ENCODE measurements around the gene CDK11A. TPM values are rescaled to one million over a fixed set of nuclear protein-coding genes. Genes with fewer than 3 reads are reported as not detected.

Gene CDK11A
- total RNA-seq, 1 donor from 2014 or later, result 10.3 TPM

DNA sequence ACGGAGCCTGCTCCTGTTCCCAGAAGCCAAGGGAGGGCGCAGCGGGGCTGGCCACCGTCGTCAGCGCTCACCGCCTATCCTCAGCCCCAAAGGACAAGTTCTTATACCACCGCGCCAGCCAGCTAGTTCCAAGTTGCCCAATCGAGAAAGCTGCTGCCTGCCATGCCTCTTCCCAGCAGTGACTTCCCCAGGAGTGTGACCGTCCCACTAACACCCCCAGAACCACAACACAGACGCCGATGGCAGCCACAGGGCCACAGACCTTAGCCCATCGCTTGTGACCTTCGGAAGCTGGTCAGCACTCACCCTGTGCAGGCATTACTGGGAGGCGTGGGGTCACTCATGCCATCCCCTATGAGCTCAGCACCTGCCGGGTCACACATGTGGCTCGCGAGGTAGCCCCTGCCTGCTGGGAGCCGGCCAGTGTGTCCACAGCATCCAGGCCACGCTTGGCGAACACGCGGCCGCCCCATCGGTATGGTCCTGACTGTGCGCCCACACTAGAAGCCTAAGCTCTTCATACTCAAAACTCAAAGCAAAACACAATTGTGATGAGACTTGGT, 34.0 kb upstream of the CDK11A start:
- TF ChIP-seq, protein P1, sequence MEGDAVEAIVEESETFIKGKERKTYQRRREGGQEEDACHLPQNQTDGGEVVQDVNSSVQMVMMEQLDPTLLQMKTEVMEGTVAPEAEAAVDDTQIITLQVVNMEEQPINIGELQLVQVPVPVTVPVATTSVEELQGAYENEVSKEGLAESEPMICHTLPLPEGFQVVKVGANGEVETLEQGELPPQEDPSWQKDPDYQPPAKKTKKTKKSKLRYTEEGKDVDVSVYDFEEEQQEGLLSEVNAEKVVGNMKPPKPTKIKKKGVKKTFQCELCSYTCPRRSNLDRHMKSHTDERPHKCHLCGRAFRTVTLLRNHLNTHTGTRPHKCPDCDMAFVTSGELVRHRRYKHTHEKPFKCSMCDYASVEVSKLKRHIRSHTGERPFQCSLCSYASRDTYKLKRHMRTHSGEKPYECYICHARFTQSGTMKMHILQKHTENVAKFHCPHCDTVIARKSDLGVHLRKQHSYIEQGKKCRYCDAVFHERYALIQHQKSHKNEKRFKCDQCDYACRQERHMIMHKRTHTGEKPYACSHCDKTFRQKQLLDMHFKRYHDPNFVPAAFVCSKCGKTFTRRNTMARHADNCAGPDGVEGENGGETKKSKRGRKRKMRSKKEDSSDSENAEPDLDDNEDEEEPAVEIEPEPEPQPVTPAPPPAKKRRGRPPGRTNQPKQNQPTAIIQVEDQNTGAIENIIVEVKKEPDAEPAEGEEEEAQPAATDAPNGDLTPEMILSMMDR (conservative IDR thresholded peaks at IDR 0.05; ENCODE audit: low read depth, low read length), result no peak
- no peak overlapping the region for H3K4me3 ChIP-seq (ENCODE audit: low read depth, low read length)
- DNase-seq (ENCODE audit: low read depth), result no peak

DNA sequence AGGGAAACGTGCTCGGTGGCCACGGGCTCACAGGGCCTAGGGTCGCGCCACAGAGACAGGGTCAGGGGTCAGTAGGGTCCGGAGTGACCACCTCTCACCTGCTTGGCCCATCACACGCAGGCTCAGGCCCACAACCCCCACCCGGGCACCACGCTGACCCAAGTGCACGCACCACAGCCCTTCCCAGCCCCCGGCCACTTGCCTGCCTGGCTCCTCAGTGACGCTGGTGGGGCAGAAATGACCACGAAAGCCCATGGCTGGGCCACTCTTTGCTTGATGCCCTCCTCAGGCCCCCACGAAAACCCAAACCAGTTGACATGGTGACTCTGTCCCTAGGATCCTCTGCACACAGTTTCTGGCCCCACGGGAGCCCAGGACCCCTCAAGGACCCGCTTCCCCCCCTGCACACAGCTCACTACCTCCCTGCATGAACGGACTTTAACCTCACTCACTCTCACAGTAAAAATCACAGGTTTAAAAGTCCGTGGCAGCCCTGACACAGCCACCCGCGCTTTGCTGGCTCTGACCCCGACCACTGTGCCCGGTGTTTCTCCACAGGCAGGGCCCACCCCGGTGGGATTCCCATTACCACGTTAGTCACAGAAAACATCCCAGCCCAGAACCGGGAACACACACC, 33.4 kb upstream of the CDK11A start:
- DNase-seq (ENCODE audit: low read depth), result no peak
- TF ChIP-seq, protein P1 (conservative IDR thresholded peaks at IDR 0.05; ENCODE audit: low read depth, low read length), result no peak

DNA sequence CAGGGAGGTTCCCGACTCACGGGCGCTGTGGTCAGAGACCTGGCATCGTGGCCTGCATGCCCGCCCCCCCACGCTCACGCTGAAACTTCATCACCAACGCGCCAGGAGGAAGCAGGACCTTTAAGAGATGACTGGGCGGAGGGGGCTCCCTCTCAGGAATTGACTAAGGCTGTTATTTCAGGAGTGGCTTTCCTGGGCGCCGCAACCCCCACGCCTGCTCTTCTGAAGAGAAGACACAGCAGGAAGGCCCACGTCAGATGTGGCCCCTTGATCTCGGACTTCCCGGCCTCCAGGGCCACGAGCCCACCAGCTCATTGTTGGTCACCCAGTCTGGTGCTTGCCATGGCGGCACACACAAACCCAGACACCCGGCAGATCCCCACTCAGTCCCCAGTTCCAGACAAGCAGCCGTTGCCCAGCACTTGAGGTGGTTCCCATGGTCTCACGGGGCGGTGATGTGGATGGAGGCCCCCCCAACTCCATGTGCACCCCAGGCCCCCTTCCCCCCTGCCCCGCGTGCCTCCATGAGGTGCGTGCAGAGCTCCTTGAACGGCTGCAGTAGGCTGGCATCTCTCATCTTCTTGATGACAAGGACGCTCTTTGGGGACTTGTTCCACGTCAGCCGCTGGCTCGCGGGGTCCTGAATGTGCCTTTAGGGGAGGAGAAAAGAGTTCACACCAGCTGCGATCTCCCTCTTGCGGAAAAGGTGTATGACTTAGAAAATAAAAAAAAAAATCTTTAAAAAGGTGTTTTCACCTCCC, 32.7 kb upstream of the CDK11A start:
- TF ChIP-seq, protein P1 (conservative IDR thresholded peaks at IDR 0.05; ENCODE audit: low read depth, low read length), result no peak
- H3K4me3 ChIP-seq (ENCODE audit: low read depth, low read length), result no peak overlapping the region
- DNase-seq (ENCODE audit: low read depth), result no peak

More for the DNA sequence above, 33.4 kb upstream of the CDK11A start:
- H3K4me3 ChIP-seq (ENCODE audit: low read depth, low read length), result no peak overlapping the region

DNA sequence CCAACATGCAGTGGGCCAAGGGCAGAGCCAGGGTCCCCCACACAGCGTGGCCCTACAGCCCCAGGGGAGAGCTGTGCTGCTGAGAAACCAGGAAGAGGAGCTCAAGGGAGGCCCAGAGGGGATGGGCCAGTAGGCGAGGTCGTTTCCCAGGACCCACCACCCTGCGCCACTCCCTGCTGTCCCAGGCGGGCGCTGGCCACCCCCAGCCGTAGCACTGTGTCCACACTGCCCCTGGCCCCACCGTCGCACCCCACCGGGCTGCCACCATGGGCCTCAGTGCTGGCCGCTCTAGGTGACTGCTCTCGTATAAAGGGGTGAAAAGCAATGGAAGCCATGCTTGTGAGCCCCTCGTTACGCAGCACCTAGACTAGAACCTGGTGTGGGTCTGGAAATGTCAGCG, 31.7 kb upstream of the CDK11A start:
- TF ChIP-seq, protein P1 (conservative IDR thresholded peaks at IDR 0.05; ENCODE audit: low read depth, low read length), result no peak
- no peak overlapping the region for H3K4me3 ChIP-seq (ENCODE audit: low read depth, low read length)
- no peak for DNase-seq (ENCODE audit: low read depth)

DNA sequence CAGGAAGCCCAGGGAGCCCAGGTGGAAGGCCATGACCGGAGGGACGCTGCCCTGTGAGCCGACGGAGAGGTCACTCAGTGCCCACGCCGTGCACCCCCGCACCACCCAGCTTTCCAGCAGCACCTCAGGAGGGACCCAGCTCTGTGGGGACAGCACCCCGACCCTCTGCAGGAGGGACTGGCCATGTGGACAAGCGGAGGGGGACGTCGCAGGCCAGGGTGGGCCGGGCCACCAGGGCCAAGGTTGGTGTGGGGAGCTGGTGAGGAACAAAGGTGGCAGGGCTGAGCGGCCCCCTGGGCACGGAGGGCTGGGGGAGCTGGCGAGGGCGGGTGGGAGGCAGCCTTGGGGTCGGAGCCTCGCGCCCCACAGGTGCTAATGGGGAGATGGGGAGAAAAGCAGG, 31.3 kb upstream of the CDK11A start:
- TF ChIP-seq, protein P1 (conservative IDR thresholded peaks at IDR 0.05; ENCODE audit: low read depth, low read length), result no peak
- no peak overlapping the region for H3K4me3 ChIP-seq (ENCODE audit: low read depth, low read length)
- no peak for DNase-seq (ENCODE audit: low read depth)

DNA sequence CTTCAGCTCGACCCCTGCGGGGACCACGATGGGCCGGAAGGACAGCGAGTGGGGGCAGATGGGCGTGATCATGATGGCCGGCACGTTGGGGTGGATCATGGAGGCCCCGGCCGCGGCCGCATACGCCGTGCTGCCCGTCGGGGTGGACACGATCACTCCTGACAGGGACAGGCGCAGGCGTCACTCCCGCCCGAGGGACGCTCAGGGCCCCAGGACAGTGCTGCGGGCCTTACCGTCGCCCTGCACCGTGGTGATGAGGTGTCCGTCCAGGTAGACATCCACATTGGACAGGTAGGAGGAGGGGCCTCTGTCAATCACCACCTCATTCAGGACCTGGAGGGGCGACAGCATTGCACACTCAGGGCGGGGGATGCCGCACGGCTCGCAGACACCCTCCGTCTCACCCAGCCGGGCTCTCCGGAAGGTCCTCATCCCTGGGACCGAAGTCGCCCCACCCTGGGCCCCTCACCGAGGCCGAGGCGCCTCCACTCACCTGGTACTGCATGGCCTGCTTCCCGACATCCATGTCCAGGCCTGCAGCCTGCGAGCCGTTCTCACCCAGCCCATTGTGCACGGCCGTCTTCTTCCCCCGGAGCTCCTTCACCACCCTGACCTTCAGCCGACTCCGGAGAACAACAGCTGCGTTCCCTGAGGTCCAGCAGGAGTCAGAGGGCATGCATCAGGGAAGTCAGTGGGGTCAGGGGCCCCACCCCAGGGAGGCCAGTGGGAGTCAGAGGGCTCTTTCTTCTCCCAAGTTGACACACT, 30.1 kb upstream of the CDK11A start:
- H3K4me3 ChIP-seq (ENCODE audit: low read depth, low read length), result no peak overlapping the region
- TF ChIP-seq, protein P1 (conservative IDR thresholded peaks at IDR 0.05; ENCODE audit: low read depth, low read length), result no peak
- DNase-seq (ENCODE audit: low read depth), result no peak

Data from epithelial cell of proximal tubule (primary cell).